Parathyroid adenoma (tissue), 2 donors: ENCODE measurements around the gene CIC.

Experiments used
- H2AFZ ChIP-seq: fragments of 300-600 bp; sonication (generic); one replicate; pipeline ENCODE4 v1.7.0; 2017; ENCODE audit warnings: antibody characterized with exemption, mild to moderate bottlenecking
- H3K27ac ChIP-seq: fragments of 300-600 bp; sonication (generic); one replicate; pipeline ENCODE4 v1.7.0; 2017
- H3K27me3 ChIP-seq: fragments of 300-600 bp; sonication (generic); one replicate; pipeline ENCODE4 v1.7.0; 2017; ENCODE audit warnings: low read length; ENCODE audit not compliant: control insufficient read depth, insufficient read depth
- H3K36me3 ChIP-seq: fragments of 300-600 bp; sonication (generic); one replicate; pipeline ENCODE4 v1.7.0; 2017; ENCODE audit warnings: low read length; ENCODE audit not compliant: control insufficient read depth, insufficient read depth
- H3K4me1 ChIP-seq: fragments of 300-600 bp; sonication (generic); one replicate; pipeline ENCODE4 v1.7.0; 2017; ENCODE audit warnings: control low read depth
- H3K4me2 ChIP-seq: fragments of 300-600 bp; sonication (generic); one replicate; pipeline ENCODE4 v1.7.0; 2017; ENCODE audit warnings: low read length
- H3K4me3 ChIP-seq: fragments of 300-600 bp; sonication (generic); one replicate; pipeline ENCODE4 v1.7.0; 2017; ENCODE audit warnings: low read depth, low read length
- H3K79me2 ChIP-seq: fragments of 300-600 bp; sonication (generic); one replicate; pipeline ENCODE4 v1.7.0; 2017; ENCODE audit warnings: control low read depth
- H3K9ac ChIP-seq: fragments of 300-600 bp; sonication (generic); one replicate; pipeline ENCODE4 v1.7.0; 2017; ENCODE audit warnings: mild to moderate bottlenecking
- H3K9me3 ChIP-seq: fragments of 300-600 bp; sonication (generic); one replicate; pipeline ENCODE4 v1.7.0; 2017; ENCODE audit warnings: low read length; ENCODE audit not compliant: control insufficient read depth
- TF ChIP-seq, protein P1 (sequence below): fragments of 300-600 bp; sonication (generic); IDR thresholded peaks from one replicate; pipeline ENCODE4 v1.7.0; 2017; ENCODE audit warnings: antibody characterized with exemption, mild to moderate bottlenecking
- donor health status: primary hyperparathyroidism.

CIC gene

DNA sequence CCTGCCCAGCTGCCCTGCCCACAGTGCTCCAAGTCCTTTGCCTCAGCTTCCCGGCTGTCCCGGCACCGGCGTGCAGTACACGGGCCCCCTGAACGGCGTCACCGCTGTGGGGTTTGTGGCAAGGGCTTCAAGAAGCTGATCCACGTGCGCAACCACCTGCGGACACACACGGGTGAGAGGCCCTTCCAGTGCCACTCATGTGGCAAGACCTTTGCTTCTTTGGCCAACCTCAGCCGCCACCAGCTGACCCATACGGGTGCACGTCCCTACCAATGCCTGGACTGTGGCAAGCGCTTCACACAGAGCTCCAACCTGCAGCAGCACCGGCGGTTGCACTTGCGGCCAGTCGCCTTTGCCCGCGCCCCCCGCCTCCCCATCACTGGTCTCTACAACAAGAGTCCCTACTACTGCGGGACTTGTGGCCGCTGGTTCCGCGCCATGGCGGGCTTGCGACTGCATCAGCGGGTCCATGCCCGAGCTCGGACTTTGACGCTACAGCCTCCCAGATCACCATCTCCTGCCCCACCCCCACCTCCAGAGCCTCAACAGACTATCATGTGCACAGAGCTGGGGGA lies 43.2 kb upstream of the CIC start:
- Histone ChIP-seq H3K4me2 (no peak overlapping the region), H3K27me3 (no peaks in the 10 kb centered on the region), H2AFZ (no peak overlapping the region), H3K79me2 (peaks cover 23% of the 10 kb centered on the region), H3K4me1 (peaks cover 3% of the 10 kb centered on the region), H3K9ac (no peak overlapping the region), H3K4me3 (no peak overlapping the region), H3K27ac (no peak overlapping the region), H3K9me3 (no peaks in the 10 kb centered on the region), H3K36me3 (no peaks in the 10 kb centered on the region)
- TF ChIP-seq, protein P1, sequence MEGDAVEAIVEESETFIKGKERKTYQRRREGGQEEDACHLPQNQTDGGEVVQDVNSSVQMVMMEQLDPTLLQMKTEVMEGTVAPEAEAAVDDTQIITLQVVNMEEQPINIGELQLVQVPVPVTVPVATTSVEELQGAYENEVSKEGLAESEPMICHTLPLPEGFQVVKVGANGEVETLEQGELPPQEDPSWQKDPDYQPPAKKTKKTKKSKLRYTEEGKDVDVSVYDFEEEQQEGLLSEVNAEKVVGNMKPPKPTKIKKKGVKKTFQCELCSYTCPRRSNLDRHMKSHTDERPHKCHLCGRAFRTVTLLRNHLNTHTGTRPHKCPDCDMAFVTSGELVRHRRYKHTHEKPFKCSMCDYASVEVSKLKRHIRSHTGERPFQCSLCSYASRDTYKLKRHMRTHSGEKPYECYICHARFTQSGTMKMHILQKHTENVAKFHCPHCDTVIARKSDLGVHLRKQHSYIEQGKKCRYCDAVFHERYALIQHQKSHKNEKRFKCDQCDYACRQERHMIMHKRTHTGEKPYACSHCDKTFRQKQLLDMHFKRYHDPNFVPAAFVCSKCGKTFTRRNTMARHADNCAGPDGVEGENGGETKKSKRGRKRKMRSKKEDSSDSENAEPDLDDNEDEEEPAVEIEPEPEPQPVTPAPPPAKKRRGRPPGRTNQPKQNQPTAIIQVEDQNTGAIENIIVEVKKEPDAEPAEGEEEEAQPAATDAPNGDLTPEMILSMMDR: no peak

- H3K27me3 ChIP-seq: no peaks in the 10 kb centered on the region
- no peak overlapping the region for H3K27ac ChIP-seq
- no peak overlapping the region for H3K4me2 ChIP-seq
- no peaks in the 10 kb centered on the region for H3K9me3 ChIP-seq
- peaks cover 15% of the 10 kb centered on the region for H3K79me2 ChIP-seq
- no peak overlapping the region for H3K4me3 ChIP-seq
- no peaks in the 10 kb centered on the region for H3K4me1 ChIP-seq
- no peak overlapping the region for H2AFZ ChIP-seq
- no peak overlapping the region for H3K9ac ChIP-seq
- H3K36me3 ChIP-seq: no peaks in the 10 kb centered on the region
- TF ChIP-seq, protein P1: no peak
These were observed 42.2 kb upstream of the CIC start for GRCh38 chr19:42226886-42227285.

DNA sequence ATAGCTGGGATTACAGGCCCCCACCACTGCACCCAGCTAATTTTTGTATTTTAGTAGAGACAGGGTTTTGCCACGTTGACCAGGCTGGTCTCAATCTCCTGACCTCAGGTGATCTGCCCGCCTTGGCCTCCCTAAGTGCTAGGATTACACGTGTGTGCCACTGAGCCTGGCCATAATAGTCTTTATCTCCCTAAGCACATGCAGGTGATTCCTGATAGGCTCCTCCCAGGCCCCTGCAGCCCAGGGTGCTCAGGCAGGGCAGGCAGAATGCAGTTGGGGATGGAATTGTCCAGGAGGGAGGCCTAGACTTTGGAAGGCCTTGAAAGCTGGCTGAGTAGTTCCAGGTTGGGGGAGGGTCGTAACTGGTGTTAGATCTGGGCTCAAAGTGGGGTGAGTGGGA lies 40.4 kb upstream of the CIC start:
- Histone ChIP-seq H3K27me3 (no peaks in the 10 kb centered on the region), H3K27ac (no peak overlapping the region), H3K79me2 (peaks cover 2% of the 10 kb centered on the region), H3K4me3 (no peak overlapping the region), H3K9ac (no peak overlapping the region), H3K36me3 (no peaks in the 10 kb centered on the region), H3K4me1 (no peaks in the 10 kb centered on the region), H3K9me3 (no peaks in the 10 kb centered on the region), H2AFZ (no peak overlapping the region), H3K4me2 (no peak overlapping the region)
- TF ChIP-seq, protein P1: no peak

GRCh38 chr19:42229301-42229854 lies 39.7 kb upstream of the CIC start:
- no peak overlapping the region for H3K9ac ChIP-seq
- H3K9me3 ChIP-seq: no peaks in the 10 kb centered on the region
- TF ChIP-seq, protein P1: no peak
- H3K4me1 ChIP-seq: no peaks in the 10 kb centered on the region
- H3K27me3 ChIP-seq: no peaks in the 10 kb centered on the region
- peaks cover 2% of the 10 kb centered on the region for H3K79me2 ChIP-seq
- no peak overlapping the region for H3K27ac ChIP-seq
- H3K4me2 ChIP-seq: no peak overlapping the region
- H3K4me3 ChIP-seq: no peak overlapping the region
- no peak overlapping the region for H2AFZ ChIP-seq
- no peaks in the 10 kb centered on the region for H3K36me3 ChIP-seq

- Histone ChIP-seq H3K9me3 (no peaks in the 10 kb centered on the region), H3K79me2 (peaks cover 2% of the 10 kb centered on the region), H3K4me3 (no peak overlapping the region), H2AFZ (no peak overlapping the region), H3K4me1 (no peaks in the 10 kb centered on the region), H3K9ac (no peak overlapping the region), H3K27me3 (no peaks in the 10 kb centered on the region), H3K4me2 (no peak overlapping the region), H3K27ac (no peak overlapping the region), H3K36me3 (no peaks in the 10 kb centered on the region)
- TF ChIP-seq, protein P1: no peak
These were observed 39.1 kb upstream of the CIC start for GRCh38 chr19:42229855-42230351.
